ENCODE data around the gene MRPL40. TPM values are rescaled to one million over a fixed set of nuclear protein-coding genes. Genes with fewer than 3 reads are reported as not detected.

The MRPL40 gene
- total and polyA plus RNA-seq, 2 donors (not counting 1 experiment from before 2014, with no cell fraction given) = 12.5 to 21.9 TPM

DNA sequence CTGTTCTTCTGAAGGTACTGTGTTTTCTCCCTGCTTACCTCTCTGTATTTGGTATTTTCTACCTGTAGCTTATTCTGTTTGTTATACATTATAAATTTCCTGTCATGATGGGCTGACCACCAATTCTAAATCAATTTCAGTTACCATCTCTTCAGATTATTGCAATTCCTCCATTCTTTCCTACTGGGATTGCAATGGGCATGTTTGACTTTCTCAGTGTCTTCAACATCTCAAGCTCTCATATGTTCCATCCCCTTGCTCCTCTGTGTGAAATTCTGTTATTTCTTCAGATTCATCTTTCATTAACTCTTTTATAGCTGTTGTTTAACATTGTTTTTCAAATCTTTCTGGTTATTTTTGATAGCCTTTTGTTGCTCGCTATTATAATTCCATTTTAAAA, 30.7 kb downstream of the MRPL40 start:
- no peak overlapping the region for H3K27ac Mint-ChIP-seq
- TF ChIP-seq EZH2 (IDR thresholded peaks at IDR 0.05; ENCODE audit: borderline replicate concordance, insufficient read depth, low read depth, low read length, poor library complexity, severe bottlenecking) (no peak), CTCF (IDR thresholded peaks at IDR 0.05) (no peak)
- Histone ChIP-seq H3K9me3 (ENCODE audit: control extremely low read depth in 1 of 3, control insufficient read depth in 2 of 3, insufficient read depth in 1 of 3, low read length in 2 of 3) (no peaks in the 10 kb centered on the region), H3K27ac (ENCODE audit: low read length in 2 of 2) (no peak overlapping the region), H3K36me3 (replicated peaks in 1 of 2; ENCODE audit: control extremely low read depth in 1 of 2, control insufficient read depth in 1 of 2, extremely low read depth in 1 of 2, insufficient read depth in 2 of 2, low read length in 1 of 2) (peaks cover 3 to 51% of the 10 kb centered on the region in 2 experiments), H3K4me3 (ENCODE audit: control extremely low read depth in 1 of 5, extremely low read depth in 1 of 5, insufficient read depth in 1 of 5, low read depth in 2 of 5, low read length in 4 of 5) (no peak overlapping the region), H3K9ac (ENCODE audit: low read length) (no peak overlapping the region), H3K4me1 (ENCODE audit: control insufficient read depth in 2 of 2, insufficient read depth in 2 of 2, low read length in 2 of 2) (no peaks in the 10 kb centered on the region), H3K4me2 (replicated peaks; ENCODE audit: low read depth, low read length, poor library complexity, severe bottlenecking) (no peak overlapping the region), H4K20me1 (ENCODE audit: control insufficient read depth, insufficient read depth, low read length, poor library complexity, severe bottlenecking) (no peaks in the 10 kb centered on the region), H2AFZ (ENCODE audit: insufficient read depth, low read depth, low read length, poor library complexity, severe bottlenecking) (no peak overlapping the region), H3K79me2 (ENCODE audit: control insufficient read depth, insufficient read depth, low read length) (no peaks in the 10 kb centered on the region), H3K27me3 (replicated peaks in 1 of 4; ENCODE audit: control extremely low read depth in 1 of 4, control insufficient read depth in 3 of 4, insufficient read depth in 4 of 4, low read length in 3 of 4) (no peaks in the 10 kb centered on the region)
- intact Hi-C loops (cut with micrococcal nuclease) = no loop called here
- ATAC-seq (ENCODE audit: low read depth) = no peak
- WGBS (ENCODE audit: insufficient coverage) = no CpG with 5 or more reads among the region's 1 CpG
- ChIA-PET CTCF (interaction anchor here (0.7 kb wide), 1 partner anchor 15 kb away, joined by 4 read pairs; no protein-coding TSS in a partner anchor), POLR2A (no interaction called here)
- H3K9me3 Mint-ChIP-seq (ENCODE audit: insufficient read depth) = no peaks in the 10 kb centered on the region
- no peak for DNase-seq
- H3K4me1 Mint-ChIP-seq = no peaks in the 10 kb centered on the region
- H3K27me3 Mint-ChIP-seq = no peaks in the 10 kb centered on the region
- H3K4me3 Mint-ChIP-seq = no peak overlapping the region

DNA sequence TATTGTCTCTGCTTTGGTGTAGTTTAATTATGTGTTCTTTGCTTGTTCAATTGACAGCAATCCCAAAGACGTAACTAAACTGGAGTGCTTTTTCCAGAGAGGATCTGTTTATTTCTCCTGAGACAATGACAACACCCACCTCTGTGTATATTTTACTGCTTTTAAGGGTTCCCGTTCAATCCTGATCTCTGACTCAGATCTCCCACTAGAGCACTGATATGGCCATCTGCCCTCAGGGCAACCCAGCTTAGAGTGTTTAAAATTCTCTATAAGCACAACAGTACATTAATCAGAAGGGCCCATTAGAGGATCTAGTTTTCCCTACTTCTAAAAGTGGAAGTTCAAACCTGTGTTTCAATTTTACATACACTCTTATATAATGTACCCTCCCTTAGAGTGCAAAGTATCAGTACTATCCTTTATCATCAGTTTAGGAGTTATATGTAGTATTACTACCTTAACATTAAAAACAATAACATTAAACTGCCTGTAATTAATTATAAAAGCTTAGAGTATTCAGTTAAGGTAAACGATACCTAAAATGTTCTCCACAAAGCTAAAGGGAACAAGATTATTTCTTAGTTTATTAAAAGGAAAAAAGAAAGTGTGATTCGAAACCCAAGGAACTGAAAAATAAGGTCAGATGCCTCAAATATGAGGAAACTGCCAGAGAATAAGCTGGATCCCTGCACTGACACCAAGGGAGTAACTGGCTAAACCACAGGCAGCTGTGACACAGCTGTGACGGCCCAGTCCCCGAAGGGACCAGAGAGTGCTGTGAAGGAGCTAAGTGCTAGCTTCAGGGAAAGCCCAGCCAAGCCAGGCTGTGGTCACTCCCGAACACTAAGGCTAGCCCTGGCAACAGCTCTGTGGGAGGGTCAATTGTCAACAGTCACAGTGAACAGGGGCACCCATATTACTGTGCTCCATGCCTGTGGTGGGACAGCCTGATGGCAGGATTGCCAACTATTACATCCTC, 31.4 kb downstream of the MRPL40 start:
- CTCF ChIA-PET = interaction anchor here (0.8 to 0.9 kb wide), 2 partner anchors 166 to 478 kb away, joined by 3 to 6 read pairs; no protein-coding TSS in a partner anchor
- no peak overlapping the region for H3K4me3 Mint-ChIP-seq
- TF ChIP-seq EZH2 (IDR thresholded peaks at IDR 0.05; ENCODE audit: borderline replicate concordance, insufficient read depth, low read depth, low read length, poor library complexity, severe bottlenecking) (no peak), CTCF (IDR thresholded peaks at IDR 0.05) (no peak)

More for the DNA sequence above, 31.4 kb downstream of the MRPL40 start:
- H3K79me2 ChIP-seq (ENCODE audit: control insufficient read depth, insufficient read depth, low read length) = no peaks in the 10 kb centered on the region
- intact Hi-C loops (cut with micrococcal nuclease) = no loop called here
- no peak overlapping the region for H2AFZ ChIP-seq (ENCODE audit: insufficient read depth, low read depth, low read length, poor library complexity, severe bottlenecking)
- H3K4me1 ChIP-seq (ENCODE audit: control insufficient read depth in 2 of 2, insufficient read depth in 2 of 2, low read length in 2 of 2) = no peaks in the 10 kb centered on the region
- H3K9ac ChIP-seq (ENCODE audit: low read length) = no peak overlapping the region
- Mint-ChIP-seq H3K9me3 (ENCODE audit: insufficient read depth) (no peaks in the 10 kb centered on the region), H3K4me1 (no peaks in the 10 kb centered on the region), H3K27me3 (no peaks in the 10 kb centered on the region), H3K27ac (no peak overlapping the region)
- ATAC-seq (ENCODE audit: low read depth) (no peak), DNase-seq (no peak)
- POLR2A ChIA-PET = no interaction called here
- no peaks in the 10 kb centered on the region for H3K9me3 ChIP-seq (ENCODE audit: control extremely low read depth in 1 of 3, control insufficient read depth in 2 of 3, insufficient read depth in 1 of 3, low read length in 2 of 3)
- H3K4me3 ChIP-seq (ENCODE audit: control extremely low read depth in 1 of 5, extremely low read depth in 1 of 5, insufficient read depth in 1 of 5, low read depth in 2 of 5, low read length in 4 of 5) = no peak overlapping the region
- H4K20me1 ChIP-seq (ENCODE audit: control insufficient read depth, insufficient read depth, low read length, poor library complexity, severe bottlenecking) = no peaks in the 10 kb centered on the region
- no peaks in the 10 kb centered on the region for H3K27me3 ChIP-seq (replicated peaks in 1 of 4; ENCODE audit: control extremely low read depth in 1 of 4, control insufficient read depth in 3 of 4, insufficient read depth in 4 of 4, low read length in 3 of 4)
- peaks cover 3 to 53% of the 10 kb centered on the region in 2 experiments for H3K36me3 ChIP-seq (replicated peaks in 1 of 2; ENCODE audit: control extremely low read depth in 1 of 2, control insufficient read depth in 1 of 2, extremely low read depth in 1 of 2, insufficient read depth in 2 of 2, low read length in 1 of 2)
- no peak overlapping the region for H3K27ac ChIP-seq (ENCODE audit: low read length in 2 of 2)
- H3K4me2 ChIP-seq (replicated peaks; ENCODE audit: low read depth, low read length, poor library complexity, severe bottlenecking) = no peak overlapping the region
- WGBS (ENCODE audit: insufficient coverage) = 98% methylated on average over 5 of the region's 7 CpGs
